Loucy (cell line): ENCODE measurements around the gene TMOD1.

ENCODE experiments used
- H2AFZ ChIP-seq: fragments of 200-600 bp; sonication (generic); 2 replicates; pipeline ENCODE4 v1.6.0; 2016; ENCODE audit warnings: antibody characterized with exemption, mild to moderate bottlenecking, low read length, moderate library complexity
- H3F3A ChIP-seq: fragments of 200-600 bp; 2 replicates; pipeline ENCODE4 v1.6.0; 2016; ENCODE audit warnings: antibody characterized with exemption, low read depth, mild to moderate bottlenecking
- H3K27me3 ChIP-seq: fragments of 200-600 bp; sonication (generic); 2 replicates; pipeline ENCODE4 v1.6.1; 2014; ENCODE audit warnings: low read length, mild to moderate bottlenecking; ENCODE audit not compliant: insufficient read depth, poor library complexity, severe bottlenecking
- H3K36me3 ChIP-seq: fragments of 200-600 bp; sonication (generic); 2 replicates; pipeline ENCODE4 v1.6.1; 2016; ENCODE audit warnings: low read length; ENCODE audit not compliant: insufficient read depth
- H3K4me1 ChIP-seq: fragments of 200-600 bp; sonication (generic); 2 replicates; pipeline ENCODE4 v1.5.1; 2014; ENCODE audit warnings: low read length, mild to moderate bottlenecking; ENCODE audit not compliant: insufficient read depth, poor library complexity, severe bottlenecking
- H3K4me2 ChIP-seq: fragments of 200-600 bp; sonication (generic); 2 replicates; pipeline ENCODE4 v1.6.0; 2014; ENCODE audit warnings: antibody characterized with exemption, low read length, low read depth, mild to moderate bottlenecking; ENCODE audit not compliant: poor library complexity, severe bottlenecking
- H3K4me3 ChIP-seq: fragments of 200-600 bp; sonication (generic); 2 replicates; pipeline ENCODE4 v1.5.1; 2014; ENCODE audit warnings: low read length, mild to moderate bottlenecking, mixed read lengths; ENCODE audit not compliant: poor library complexity, severe bottlenecking
- H3K79me2 ChIP-seq: fragments of 200-600 bp; sonication (generic); 2 replicates; pipeline ENCODE4 v1.6.1; 2014; ENCODE audit warnings: low read length; ENCODE audit not compliant: insufficient read depth
- H3K9ac ChIP-seq: fragments of 200-600 bp; sonication (generic); 2 replicates; pipeline ENCODE4 v1.6.0; 2014; ENCODE audit warnings: mild to moderate bottlenecking, low read depth, low read length, moderate library complexity; ENCODE audit not compliant: poor library complexity, severe bottlenecking
- H3K9me2 ChIP-seq: fragments of 200-600 bp; sonication (generic); replicated peaks from 2 replicates; pipeline ENCODE4 v1.6.1; 2016; ENCODE audit warnings: low read depth, low read length, mixed read lengths
- H3K9me3 ChIP-seq: fragments of 200-600 bp; sonication (generic); 2 replicates; pipeline ENCODE4 v1.6.1; 2014; ENCODE audit warnings: mild to moderate bottlenecking, antibody characterized with exemption, low read length, low read depth; ENCODE audit not compliant: insufficient read depth
- H4K20me1 ChIP-seq: fragments of 200-600 bp; sonication (generic); 2 replicates; pipeline ENCODE4 v1.6.0; 2014; ENCODE audit warnings: antibody characterized with exemption, low read length, mild to moderate bottlenecking; ENCODE audit not compliant: insufficient read depth, poor library complexity, severe bottlenecking
- CTCF ChIP-seq: fragments of 200-600 bp; sonication (generic); conservative IDR thresholded peaks from 2 replicates; pipeline ENCODE4 v1.5.1; 2014; ENCODE audit warnings: mild to moderate bottlenecking, antibody characterized with exemption, low read length
- EZH2phosphoT487 ChIP-seq: fragments of 200-600 bp; IDR thresholded peaks from 2 replicates; pipeline ENCODE4 v1.6.1; 2018; ENCODE audit warnings: antibody characterized with exemption, mild to moderate bottlenecking, moderate library complexity, borderline replicate concordance

Gene TMOD1

GRCh38 chr9:97628668-97629067 lies 127.2 kb downstream of the TMOD1 start:
- H3K4me2 ChIP-seq = peak overlapping the region; percentile 96
- H3K9ac ChIP-seq = no peak overlapping the region
- H3K27me3 ChIP-seq = no peaks in the 10 kb centered on the region
- no peak overlapping the region for H3K4me3 ChIP-seq
- no peak for TF ChIP-seq CTCF
- no peak for TF ChIP-seq EZH2phosphoT487
- H4K20me1 ChIP-seq = peaks cover 4% of the 10 kb centered on the region
- H3K9me3 ChIP-seq = no peaks in the 10 kb centered on the region
- H2AFZ ChIP-seq = no peak overlapping the region
- H3K4me1 ChIP-seq = peaks cover 28% of the 10 kb centered on the region
- H3F3A ChIP-seq = 0 out of 2 replicates have a peak, but pooled peaks cover under 1% of the 10 kb centered on the region
- peaks cover 53% of the 10 kb centered on the region for H3K79me2 ChIP-seq
- H3K36me3 ChIP-seq = peaks cover 18% of the 10 kb centered on the region; the same call in 1 of the 2 replicates
- H3K9me2 ChIP-seq = no peaks in the 10 kb centered on the region

GRCh38 chr9:97629156-97629555 lies 127.7 kb downstream of the TMOD1 start:
- Histone ChIP-seq H3K9me2 (no peaks in the 10 kb centered on the region), H3F3A (0 out of 2 replicates have a peak, but pooled peaks cover 5% of the 10 kb centered on the region), H3K27me3 (no peaks in the 10 kb centered on the region), H2AFZ (no peak overlapping the region), H3K9me3 (no peaks in the 10 kb centered on the region), H4K20me1 (peaks cover 4% of the 10 kb centered on the region), H3K79me2 (peaks cover 57% of the 10 kb centered on the region), H3K4me2 (peak overlapping the region; percentile 96), H3K9ac (peak overlapping the region; percentile 34), H3K36me3 (peaks cover 15% of the 10 kb centered on the region; the same call in 1 of the 2 replicates), H3K4me3 (no peak overlapping the region), H3K4me1 (peaks cover 28% of the 10 kb centered on the region)
- TF ChIP-seq CTCF = 0 out of 2 replicates have a peak, but pooled peaks have one; percentile 19
- TF ChIP-seq EZH2phosphoT487 = no peak

GRCh38 chr9:97630591-97630990 lies 129.1 kb downstream of the TMOD1 start:
- H3K36me3 ChIP-seq = peaks cover 10% of the 10 kb centered on the region; the same call in 1 of the 2 replicates
- no peak overlapping the region for H3K9ac ChIP-seq
- 0 out of 2 replicates have a peak, but pooled peaks cover 5% of the 10 kb centered on the region for H3F3A ChIP-seq
- peaks cover 17% of the 10 kb centered on the region for H4K20me1 ChIP-seq
- H3K4me2 ChIP-seq = peak overlapping the region; percentile 96
- peaks cover 39% of the 10 kb centered on the region for H3K4me1 ChIP-seq
- no peaks in the 10 kb centered on the region for H3K9me3 ChIP-seq
- H3K9me2 ChIP-seq = no peaks in the 10 kb centered on the region
- H2AFZ ChIP-seq = no peak overlapping the region
- peaks cover 72% of the 10 kb centered on the region for H3K79me2 ChIP-seq
- H3K4me3 ChIP-seq = no peak overlapping the region
- no peaks in the 10 kb centered on the region for H3K27me3 ChIP-seq
- TF ChIP-seq CTCF = no peak
- TF ChIP-seq EZH2phosphoT487 = no peak
